HG03066 (cell line): ENCODE measurements around the gene RASL10A.

Experiments
- ATAC-seq: cut with Tn5 transposase; IDR thresholded peaks from one replicate; pipeline ENCODE4 v1.9.1; 2021; ENCODE audit warnings: low read depth; ENCODE audit not compliant: unreplicated experiment

RASL10A gene

GRCh38 chr22:29325356-29325755, 9.9 kb upstream of the RASL10A start:
- no peak for ATAC-seq

- no peak for ATAC-seq
Measured at GRCh38 chr22:29323641-29324040, 8.1 kb upstream of the RASL10A start.

GRCh38 chr22:29320546-29320945, 5.0 kb upstream of the RASL10A start:
- no peak for ATAC-seq

DNA sequence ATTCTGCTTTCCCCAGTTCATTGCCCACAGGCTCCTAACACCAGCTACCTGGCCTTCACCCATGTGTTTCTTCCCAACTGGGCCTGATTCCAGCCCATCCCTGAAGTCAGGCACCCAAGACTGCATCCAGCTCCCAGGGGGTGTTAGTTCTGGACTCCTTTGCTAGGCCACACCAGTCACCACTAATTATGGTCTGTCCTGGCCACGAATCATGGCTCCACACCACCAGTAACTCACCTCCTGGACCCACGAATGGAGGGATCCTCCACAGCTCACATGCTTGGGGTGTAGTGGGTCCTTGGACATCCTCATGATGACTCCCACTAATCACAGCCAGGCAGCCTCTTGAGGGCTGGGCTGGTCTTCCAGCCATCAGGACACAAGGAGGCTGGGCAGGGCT, 3.6 kb upstream of the RASL10A start:
- ATAC-seq = no peak

DNA sequence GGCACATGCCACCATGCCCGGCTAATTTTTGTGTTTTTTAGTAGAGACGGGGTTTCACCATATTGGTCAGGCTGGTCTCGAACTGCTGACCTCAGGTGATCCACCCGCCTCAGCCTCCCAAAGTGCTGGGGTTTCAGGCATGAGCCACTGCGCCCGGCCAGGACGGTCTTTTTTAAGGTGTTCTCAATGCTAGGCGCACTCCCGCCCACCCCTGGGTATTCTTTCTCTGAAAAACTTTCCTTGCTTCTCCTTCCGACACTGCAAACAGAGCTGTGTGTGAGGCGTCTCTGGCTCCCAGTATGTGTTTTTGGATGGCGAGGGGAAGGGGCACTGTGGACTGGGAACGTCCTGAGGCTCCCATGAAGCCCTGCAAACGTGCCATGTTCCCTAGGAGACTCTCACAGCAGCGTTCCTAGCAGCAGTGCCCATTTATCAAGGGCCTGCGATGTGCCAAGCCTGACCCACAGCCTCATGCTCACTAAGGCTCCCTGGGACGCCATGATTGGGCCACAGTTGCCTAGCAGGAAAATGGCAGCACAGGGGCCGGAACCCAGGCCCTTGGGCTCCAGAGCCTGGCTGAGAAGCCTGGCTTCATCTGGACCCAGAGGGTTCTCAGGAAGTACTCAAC, 2.4 kb upstream of the RASL10A start:
- ATAC-seq = no peak

DNA sequence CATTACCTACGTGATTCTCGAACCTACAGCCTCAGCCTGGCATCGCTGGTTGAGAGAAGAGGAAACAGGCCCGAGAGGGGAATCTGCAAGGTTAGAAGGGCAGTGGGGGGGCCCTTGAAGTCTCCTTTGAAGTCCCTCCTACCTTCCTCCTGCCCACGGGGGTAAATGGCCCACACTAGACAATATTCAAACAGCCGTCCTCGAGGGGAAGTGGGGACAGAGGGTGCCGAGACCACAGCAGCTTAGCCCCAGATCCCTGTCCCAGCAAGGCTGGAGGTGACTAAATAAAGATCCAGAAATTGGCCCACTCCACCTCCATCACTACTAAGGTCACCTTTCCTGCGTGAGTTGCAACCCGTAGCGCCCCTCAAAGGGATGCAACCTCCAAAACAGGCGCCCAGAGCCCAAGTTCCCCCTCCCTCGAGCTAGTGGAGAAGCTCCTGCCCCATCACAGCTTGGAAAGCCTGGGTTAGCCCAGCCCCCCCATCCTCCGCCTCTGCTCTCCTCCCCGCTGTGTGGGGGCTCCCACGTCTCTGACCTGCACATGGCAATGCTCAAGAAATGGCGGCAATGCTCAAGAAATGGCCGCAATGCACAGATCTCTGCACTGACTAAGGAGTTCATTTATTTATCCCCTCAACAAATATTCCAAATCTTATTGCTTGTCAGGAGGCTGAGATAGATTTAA, 788 bp upstream of the RASL10A start:
- ATAC-seq = no peak

GRCh38 chr22:29314537-29315285, 786 bp downstream of the RASL10A start:
- no peak for ATAC-seq

GRCh38 chr22:29313576-29314466, 1.7 kb downstream of the RASL10A start:
- ATAC-seq = no peak

DNA sequence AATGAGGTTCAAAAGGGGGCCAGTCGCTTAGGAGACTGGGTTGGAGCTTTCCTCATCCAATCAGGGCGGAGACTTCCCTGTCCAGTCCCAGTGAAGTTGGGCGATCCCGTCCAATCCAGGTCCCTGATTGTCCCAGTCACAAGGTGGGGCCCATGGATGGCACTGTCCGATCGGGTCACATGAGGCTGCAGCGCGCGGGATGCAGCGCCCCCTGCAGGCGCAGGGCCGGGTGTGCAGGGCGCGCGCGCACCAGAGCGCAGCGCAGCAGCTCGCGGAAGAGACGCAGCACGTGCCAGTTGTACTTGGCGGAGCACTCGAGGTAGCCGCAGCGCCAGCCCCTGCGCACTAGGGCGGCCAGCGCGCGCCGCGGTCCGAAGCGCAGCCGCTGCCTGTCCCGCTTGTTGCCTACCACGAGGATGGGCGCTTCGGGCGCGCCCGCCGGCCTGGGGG, 2.3 kb downstream of the RASL10A start:
- no peak for ATAC-seq

DNA sequence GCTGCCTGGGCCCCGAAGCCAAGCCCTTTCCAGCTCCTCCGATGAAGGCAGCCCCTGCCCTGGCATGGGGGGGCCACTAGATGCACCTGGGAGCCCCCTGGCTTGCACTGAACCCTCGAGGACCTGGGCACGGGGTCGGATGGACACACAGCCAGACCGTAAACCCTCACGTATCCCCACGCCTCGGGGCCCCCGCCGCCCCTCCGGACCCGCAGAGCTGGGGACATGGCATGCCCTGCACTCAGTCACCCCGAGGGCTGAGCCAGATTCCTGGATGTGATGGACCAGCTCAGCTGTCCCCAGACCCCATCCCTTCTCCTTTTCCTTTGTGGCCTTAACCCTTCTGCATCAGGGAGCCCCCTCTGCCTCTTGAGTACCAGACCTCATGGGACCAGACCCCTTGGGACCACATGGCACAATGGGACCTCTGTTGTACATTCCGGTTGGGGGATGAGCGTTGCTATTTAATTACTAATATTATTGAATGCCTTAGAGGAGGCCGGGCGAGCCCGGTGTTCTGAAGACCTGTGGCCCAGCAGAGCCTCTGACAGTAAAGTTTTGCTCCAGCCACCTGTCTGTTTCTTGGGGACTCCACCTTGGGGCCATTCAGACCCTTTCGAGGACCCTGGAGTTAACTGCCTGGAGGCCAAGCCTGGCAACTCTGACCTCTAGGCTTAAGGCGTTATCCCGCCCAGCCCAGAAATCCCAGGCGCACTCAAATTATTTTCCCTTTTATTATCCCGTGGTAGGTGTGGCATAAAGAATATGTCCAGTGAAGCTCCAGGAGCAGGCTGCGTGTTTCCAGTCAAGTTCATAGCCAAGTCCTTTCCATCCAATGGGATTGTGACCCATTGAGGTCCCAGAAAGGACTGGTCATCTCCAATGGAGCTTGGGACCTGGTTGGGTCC, 3.0 kb downstream of the RASL10A start:
- no peak for ATAC-seq

DNA sequence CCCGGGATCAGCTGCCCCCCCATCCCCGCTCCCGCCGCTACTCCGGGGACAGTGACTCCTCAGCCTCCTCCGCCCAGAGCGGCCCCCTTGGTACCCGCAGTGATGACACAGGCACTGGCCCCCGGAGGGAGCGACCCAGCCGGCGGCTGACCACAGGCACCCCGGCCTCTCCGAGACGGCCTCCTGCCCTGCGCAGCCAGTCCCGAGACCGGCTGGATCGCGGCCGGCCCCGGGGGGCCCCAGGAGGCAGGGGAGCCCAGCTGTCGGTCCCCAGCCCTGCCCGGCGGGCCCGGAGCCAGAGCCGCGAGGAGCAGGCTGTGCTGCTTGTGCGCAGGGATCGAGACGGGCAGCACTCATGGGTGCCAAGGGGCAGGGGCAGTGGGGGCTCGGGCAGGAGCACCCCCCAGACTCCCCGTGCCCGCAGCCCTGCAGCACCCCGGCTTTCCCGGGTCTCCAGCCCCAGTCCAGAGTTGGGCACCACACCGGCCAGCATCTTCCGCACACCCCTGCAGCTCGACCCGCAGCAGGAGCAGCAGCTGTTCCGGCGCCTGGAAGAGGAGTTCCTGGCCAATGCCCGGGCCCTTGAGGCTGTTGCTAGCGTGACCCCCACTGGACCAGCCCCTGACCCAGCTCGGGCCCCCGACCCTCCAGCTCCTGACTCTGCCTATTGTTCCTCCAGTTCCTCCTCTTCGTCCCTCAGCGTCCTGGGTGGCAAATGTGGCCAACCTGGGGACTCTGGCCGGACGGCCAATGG, 3.9 kb downstream of the RASL10A start:
- ATAC-seq = no peak

DNA sequence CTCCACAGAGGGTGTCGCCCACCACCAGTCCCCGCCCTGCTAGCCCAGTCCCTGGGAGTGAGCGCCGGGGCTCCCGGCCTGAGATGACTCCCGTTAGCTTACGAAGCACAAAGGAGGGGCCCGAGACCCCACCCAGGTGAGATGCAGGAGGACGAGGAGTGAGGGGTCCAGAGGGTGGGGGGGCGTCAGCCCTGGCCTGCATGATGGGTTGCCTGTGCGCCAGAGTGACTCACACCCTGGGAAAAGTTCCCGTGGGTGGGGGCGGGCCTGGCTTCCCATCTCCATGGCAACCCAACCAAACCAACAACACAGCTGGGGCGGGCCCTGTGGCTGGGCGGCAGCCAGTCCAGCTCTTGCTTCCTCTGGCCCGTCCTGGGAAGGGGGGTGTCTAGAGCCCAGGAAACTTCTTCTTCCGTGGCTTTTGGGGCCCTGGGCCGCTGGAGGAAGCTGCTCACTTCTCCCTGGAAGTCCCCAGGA, 4.6 kb downstream of the RASL10A start:
- no peak for ATAC-seq

DNA sequence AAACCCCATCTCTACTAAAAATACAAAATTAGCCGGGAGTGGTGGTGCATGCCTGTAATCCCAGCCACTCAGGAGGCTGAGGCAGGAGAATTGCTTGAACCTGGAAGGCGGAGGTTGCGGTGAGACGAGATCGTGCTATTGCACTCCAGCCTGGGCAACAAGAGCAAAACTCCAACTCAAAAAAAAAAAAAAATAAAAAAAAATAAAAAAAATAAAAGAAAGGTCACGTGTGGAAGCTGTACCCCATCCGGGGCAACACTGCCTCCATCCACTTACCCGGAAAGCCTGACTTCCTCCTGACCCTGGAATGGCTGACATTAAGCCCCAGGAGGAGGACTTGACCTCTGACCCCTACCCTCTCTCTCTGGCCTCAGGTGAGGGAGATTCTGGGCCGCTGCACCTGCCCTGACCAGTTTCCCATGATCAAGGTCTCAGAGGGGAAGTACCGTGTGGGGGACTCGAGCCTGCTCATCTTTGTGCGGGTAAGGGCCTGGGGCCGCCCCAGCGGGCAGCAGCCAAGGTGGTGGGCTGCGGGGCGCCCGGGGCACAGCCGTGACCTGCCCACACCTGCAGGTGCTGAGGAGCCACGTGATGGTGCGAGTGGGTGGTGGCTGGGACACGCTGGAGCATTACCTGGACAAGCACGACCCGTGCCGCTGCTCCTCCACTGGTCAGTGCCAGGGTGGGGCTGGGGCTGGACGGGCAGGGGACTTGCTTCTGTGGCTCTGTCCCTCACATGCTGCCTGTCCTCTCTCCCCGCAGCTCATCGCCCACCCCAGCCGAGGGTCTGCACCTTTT, 5.2 kb downstream of the RASL10A start:
- no peak for ATAC-seq

DNA sequence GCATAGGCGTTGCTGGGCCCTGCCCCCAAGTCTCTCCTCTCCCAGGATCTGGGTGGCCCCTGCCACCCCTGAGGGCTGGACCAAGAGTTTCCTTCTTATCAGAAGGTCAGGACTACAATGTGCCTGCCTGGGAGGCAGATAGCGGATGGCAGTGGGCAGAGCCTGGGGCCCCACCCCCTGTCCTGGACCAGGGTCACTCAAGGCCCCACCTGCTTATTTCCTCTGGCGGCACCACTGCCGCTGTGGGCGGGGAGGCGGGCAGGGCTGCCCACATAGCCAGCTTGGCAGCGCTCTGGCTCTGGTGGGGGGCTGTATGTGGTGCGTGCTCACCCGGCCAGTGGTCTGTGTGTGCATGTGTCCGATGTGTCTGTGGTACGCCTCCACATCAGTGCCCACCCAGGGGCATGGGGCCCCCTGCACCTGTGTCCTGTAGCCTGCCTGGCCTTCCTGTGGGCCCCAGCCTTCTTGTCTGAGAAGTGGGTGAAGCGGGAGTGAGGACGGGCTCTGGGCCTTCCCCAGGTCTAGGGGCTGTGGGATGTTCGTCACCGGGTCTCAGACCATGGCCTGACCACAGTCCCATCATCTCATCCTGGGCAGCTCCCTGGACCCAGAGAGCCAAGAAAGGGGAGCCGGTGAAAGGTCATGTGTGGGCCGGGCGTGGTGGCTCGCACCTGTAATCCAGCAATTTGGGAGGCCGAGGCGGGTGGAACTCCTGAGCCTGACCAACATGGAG, 6.0 kb downstream of the RASL10A start:
- ATAC-seq = no peak

GRCh38 chr22:29308791-29309262, 6.7 kb downstream of the RASL10A start:
- ATAC-seq = no peak

- no peak for ATAC-seq
Measured at GRCh38 chr22:29308148-29308790, 7.2 kb downstream of the RASL10A start.
